Activated B cell treated with CpG ODN at 0.5 μM for 24 hours (primary cell): Measurements from ENCODE around the gene KIAA1549. TPM values are rescaled to one million over a fixed set of nuclear protein-coding genes. Genes with fewer than 3 reads are reported as not detected.

Experiments
- ATAC-seq: fragments of 200-7000 bp; cut with Tn5 transposase; one replicate; pipeline ENCODE4 v1.10.0; 2021; ENCODE audit warnings: low read depth, mild to moderate bottlenecking, moderate library complexity
- CTCF ChIA-PET: fragments of 350-600 bp; sonication (Branson Sonifier 250); formaldehyde crosslinking; loops from one replicate; lab custom pipeline; 2021; ENCODE audit warnings: antibody characterized with exemption; lab: Charles Lee
- POLR2A ChIA-PET: fragments of 350-600 bp; sonication (Branson Sonifier 250); formaldehyde crosslinking; loops from one replicate; lab custom pipeline; 2021; ENCODE audit warnings: antibody characterized with exemption; lab: Charles Lee
- DNase-seq: peaks from one replicate; pipeline ENCODE4 v3.0.0; 2022
- H3K27ac Mint-ChIP-seq: one replicate; pipeline ENCODE4 v1.8.0; 2020; ENCODE audit warnings: mixed read lengths
- H3K27me3 Mint-ChIP-seq: one replicate; pipeline ENCODE4 v1.8.0; 2021; ENCODE audit warnings: mixed read lengths
- H3K36me3 Mint-ChIP-seq: one replicate; pipeline ENCODE4 v1.8.0; 2021; ENCODE audit warnings: low read depth, mixed read lengths
- H3K4me1 Mint-ChIP-seq: one replicate; pipeline ENCODE4 v1.8.0; 2021; ENCODE audit warnings: mixed read lengths
- H3K4me3 Mint-ChIP-seq: one replicate; pipeline ENCODE4 v1.8.0; 2020; ENCODE audit warnings: mild to moderate bottlenecking, mixed read lengths
- H3K9me3 Mint-ChIP-seq: one replicate; pipeline ENCODE4 v1.8.0; 2020; ENCODE audit warnings: mixed read lengths
- CTCF ChIP-seq: fragments of 200-600 bp; IDR thresholded peaks from one replicate; pipeline ENCODE4 v1.8.0; 2022; ENCODE audit warnings: antibody characterized with exemption, mild to moderate bottlenecking
- intact Hi-C: fragments of 100-400 bp; cut with micrococcal nuclease; formaldehyde crosslinking; loops from one replicate; pipeline ENCODE4 v1.15.1; 2024
- total RNA-seq: library from RNA; stranded (reverse); gene quantifications from 2 replicates; pipeline ENCODE4 v1.2.3, GENCODE V29; 2022

The KIAA1549 gene
- total RNA-seq, 1 donor from 2014 or later = 0.42 TPM

DNA sequence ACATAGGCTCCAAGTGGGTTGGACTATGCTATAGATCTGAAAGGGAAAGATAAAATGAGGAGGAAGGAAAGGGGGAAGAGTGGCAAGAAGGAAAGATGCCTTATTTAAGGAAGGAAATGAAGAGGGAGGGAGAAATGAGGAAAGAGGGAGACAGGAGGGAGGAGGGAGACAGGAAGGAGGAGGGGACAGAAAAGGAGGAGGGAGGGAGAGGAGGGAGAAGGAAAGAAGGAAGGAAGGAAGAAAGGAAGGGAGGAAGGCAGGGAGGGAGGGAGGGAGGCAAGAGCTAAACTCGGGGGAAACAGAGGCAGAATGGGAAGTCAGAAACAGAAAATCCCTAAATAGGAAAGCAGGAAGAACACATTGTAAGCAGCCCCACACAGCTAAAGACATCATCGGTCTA lies 67.4 kb downstream of the KIAA1549 start:
- no peaks in the 10 kb centered on the region for H3K9me3 Mint-ChIP-seq
- no peak overlapping the region for H3K4me3 Mint-ChIP-seq
- no peaks in the 10 kb centered on the region for H3K36me3 Mint-ChIP-seq
- ATAC-seq = no peak
- ChIA-PET CTCF (no interaction called here), POLR2A (no interaction called here)
- no peak for TF ChIP-seq CTCF
- H3K27me3 Mint-ChIP-seq = peaks cover 2% of the 10 kb centered on the region
- no peak overlapping the region for H3K27ac Mint-ChIP-seq
- DNase-seq = no peak
- H3K4me1 Mint-ChIP-seq = no peaks in the 10 kb centered on the region
- intact Hi-C loops = no loop called here

DNA sequence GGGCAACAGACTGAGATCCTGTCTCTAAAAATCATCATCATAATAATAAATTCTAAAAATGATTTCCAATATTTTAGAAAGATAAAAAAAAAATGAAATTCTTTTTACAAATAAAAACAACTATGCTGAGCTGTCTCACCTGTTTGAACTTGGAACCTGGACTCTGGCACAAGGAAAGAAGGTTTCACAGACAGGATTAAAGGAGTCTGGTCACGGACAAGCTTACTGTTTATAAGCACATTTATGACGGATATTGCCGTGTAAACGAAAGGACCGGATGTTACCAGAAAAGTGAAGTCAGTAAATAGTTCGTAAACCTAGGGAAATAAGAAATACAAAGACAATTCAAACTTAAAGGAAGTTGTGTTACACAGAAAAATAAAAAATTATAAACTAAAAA lies 70.2 kb downstream of the KIAA1549 start:
- no peak for ATAC-seq
- no peak for DNase-seq
- Mint-ChIP-seq H3K9me3 (no peaks in the 10 kb centered on the region), H3K36me3 (no peaks in the 10 kb centered on the region), H3K27ac (no peak overlapping the region), H3K4me3 (no peak overlapping the region), H3K27me3 (peaks cover 2% of the 10 kb centered on the region), H3K4me1 (no peaks in the 10 kb centered on the region)
- no peak for TF ChIP-seq CTCF
- intact Hi-C loops = no loop called here
- POLR2A ChIA-PET = no interaction called here
- CTCF ChIA-PET = no interaction called here

- intact Hi-C loops = no loop called here
- Mint-ChIP-seq H3K36me3 (no peaks in the 10 kb centered on the region), H3K4me3 (no peak overlapping the region), H3K27ac (no peak overlapping the region), H3K9me3 (no peaks in the 10 kb centered on the region), H3K4me1 (no peaks in the 10 kb centered on the region), H3K27me3 (no peaks in the 10 kb centered on the region)
- no peak for TF ChIP-seq CTCF
- ChIA-PET CTCF (no interaction called here), POLR2A (no interaction called here)
- ATAC-seq (no peak), DNase-seq (no peak)
Measured at GRCh38 chr7:138907850-138908249, 73.3 kb downstream of the KIAA1549 start.

- H3K27me3 Mint-ChIP-seq = peaks cover 2% of the 10 kb centered on the region
- POLR2A ChIA-PET = no interaction called here
- H3K27ac Mint-ChIP-seq = no peak overlapping the region
- intact Hi-C loops = no loop called here
- ATAC-seq (no peak), DNase-seq (no peak)
- CTCF ChIA-PET = no interaction called here
- H3K4me3 Mint-ChIP-seq = no peak overlapping the region
- H3K9me3 Mint-ChIP-seq = no peaks in the 10 kb centered on the region
- no peak for TF ChIP-seq CTCF
- H3K36me3 Mint-ChIP-seq = no peaks in the 10 kb centered on the region
- no peaks in the 10 kb centered on the region for H3K4me1 Mint-ChIP-seq
Measured at GRCh38 chr7:138907201-138907847, 73.9 kb downstream of the KIAA1549 start.

DNA sequence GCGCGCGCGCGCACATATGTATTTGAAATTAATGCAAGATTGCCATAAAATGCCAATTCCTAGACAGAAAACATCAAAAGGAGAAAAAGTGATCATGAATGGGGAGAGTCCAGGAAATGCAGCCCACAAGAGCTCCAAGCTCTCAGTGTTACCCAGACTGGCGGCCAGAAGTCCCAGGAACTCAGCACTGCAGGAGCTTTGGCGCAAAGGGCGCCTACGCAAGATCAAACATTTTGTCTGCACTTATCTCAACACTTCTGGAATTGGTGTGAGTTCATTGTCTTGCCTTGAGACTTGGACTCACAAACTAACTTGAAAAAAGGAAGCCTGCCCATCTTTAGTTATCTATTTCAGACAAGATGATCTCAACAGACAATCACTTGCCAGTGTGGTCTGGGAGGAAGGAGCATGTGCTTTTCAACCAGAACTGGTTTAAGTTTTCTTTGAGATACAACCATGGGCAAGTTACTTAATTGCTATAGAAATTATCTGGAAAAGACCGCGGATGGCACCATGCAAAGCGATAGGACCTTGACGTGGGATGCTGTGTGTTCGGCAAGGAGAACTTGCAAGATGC lies 77.2 kb downstream of the KIAA1549 start:
- Mint-ChIP-seq H3K4me3 (no peak overlapping the region), H3K27ac (no peak overlapping the region), H3K4me1 (no peaks in the 10 kb centered on the region), H3K36me3 (no peaks in the 10 kb centered on the region), H3K9me3 (no peaks in the 10 kb centered on the region), H3K27me3 (peaks cover 7% of the 10 kb centered on the region)
- CTCF ChIA-PET = no interaction called here
- DNase-seq (no peak), ATAC-seq (no peak)
- intact Hi-C loops = no loop called here
- no peak for TF ChIP-seq CTCF
- POLR2A ChIA-PET = no interaction called here
